Thyroid gland (tissue), 4 donors: ENCODE results near the gene UBL7.

Experiments
- POLR2A ChIP-seq, 2 donors: fragments of 450-650 bp; IDR thresholded peaks; one replicate each; pipeline ENCODE4 v1.6.1; 2017; ENCODE audit warnings: antibody characterized with exemption in 2 of 2, mild to moderate bottlenecking in 2 of 2, moderate library complexity in 1 of 2
- TF ChIP-seq, protein P1 (sequence below), 6 experiments: fragments of 200-600 bp in 3 of 6; fragments of 450-650 bp in 3 of 6; sonication (generic) in 3 of 6; IDR thresholded peaks; one replicate each; pipeline ENCODE4 v1.5.1; 2016 to 2019; ENCODE audit warnings: antibody characterized with exemption in 6 of 6, mild to moderate bottlenecking in 2 of 6, inconsistent platforms in 1 of 6, moderate library complexity in 1 of 6

DNA sequence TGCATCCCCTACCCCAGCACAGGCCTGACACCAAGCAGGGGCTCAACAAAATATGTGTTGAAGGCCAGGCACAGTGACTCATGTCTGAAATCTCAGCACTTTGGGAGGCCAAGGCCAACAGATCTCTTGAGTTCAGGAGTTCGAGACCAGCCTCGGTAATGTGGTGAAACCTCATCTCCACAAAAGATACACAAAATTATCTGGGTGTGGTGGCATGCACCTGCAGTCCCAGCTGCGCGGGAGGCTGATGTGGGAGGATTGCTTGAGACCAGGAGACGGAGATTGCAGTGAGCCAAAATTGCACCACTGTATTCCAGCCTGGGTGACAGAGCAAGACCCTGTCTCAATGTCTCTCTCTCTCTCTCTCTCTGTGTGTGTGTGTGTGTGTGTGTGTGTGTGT lies 62.8 kb downstream of the UBL7 start:
- TF ChIP-seq, protein P1, sequence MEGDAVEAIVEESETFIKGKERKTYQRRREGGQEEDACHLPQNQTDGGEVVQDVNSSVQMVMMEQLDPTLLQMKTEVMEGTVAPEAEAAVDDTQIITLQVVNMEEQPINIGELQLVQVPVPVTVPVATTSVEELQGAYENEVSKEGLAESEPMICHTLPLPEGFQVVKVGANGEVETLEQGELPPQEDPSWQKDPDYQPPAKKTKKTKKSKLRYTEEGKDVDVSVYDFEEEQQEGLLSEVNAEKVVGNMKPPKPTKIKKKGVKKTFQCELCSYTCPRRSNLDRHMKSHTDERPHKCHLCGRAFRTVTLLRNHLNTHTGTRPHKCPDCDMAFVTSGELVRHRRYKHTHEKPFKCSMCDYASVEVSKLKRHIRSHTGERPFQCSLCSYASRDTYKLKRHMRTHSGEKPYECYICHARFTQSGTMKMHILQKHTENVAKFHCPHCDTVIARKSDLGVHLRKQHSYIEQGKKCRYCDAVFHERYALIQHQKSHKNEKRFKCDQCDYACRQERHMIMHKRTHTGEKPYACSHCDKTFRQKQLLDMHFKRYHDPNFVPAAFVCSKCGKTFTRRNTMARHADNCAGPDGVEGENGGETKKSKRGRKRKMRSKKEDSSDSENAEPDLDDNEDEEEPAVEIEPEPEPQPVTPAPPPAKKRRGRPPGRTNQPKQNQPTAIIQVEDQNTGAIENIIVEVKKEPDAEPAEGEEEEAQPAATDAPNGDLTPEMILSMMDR (IDR thresholded peaks at IDR 0.05), result no peak
- no peak for TF ChIP-seq POLR2A (IDR thresholded peaks at IDR 0.05)
